HG03460 (cell line): ENCODE data around the gene MUCL3.
"Not testable (repeated sequence)": the region's sequence is repeated elsewhere in the genome, so short reads cannot be mapped to it uniquely, and the experiment has no call there.

Experiments used
- ATAC-seq: cut with Tn5 transposase; IDR thresholded peaks from one replicate; pipeline ENCODE4 v1.9.1; 2021; ENCODE audit not compliant: unreplicated experiment

MUCL3 gene

DNA sequence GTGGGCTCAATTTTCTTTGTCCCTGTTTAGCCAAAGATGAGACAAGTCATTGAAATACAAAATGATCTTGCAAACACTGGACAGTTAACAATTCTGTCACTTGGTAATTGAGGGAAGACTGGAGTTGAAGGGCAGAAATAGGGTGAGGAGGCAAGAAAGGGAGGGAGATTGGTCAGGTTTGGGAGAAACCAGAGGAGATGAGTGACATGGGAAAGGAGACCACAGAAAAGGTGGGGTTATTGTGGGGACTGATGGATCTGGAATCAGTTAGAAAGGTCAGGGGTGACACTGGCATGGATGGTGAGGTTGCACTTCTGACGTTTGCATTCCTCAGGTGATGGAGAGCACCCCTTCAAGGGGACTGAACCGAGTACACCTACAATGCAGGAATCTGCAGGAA is 32.1 kb upstream of the MUCL3 start:
- ATAC-seq: no peak

DNA sequence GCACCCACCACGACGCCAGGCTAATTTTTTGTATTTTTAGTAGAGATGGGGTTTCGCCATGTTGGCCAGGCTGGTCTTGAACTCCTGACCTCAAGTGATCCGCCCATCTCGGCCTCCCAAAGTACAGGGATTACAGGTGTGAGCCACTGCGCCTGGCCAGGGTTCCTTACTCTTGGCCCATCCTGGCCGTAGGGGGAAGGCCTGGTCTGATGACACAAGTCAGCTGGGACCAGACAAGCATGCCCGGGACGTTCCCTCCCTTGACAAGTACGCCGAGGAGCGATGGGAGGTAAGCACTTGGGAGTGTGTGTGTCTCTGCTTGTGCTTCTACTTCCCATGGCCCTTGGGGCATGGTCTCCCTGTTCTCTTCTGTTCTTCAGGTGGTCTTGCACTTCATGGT is 30.3 kb upstream of the MUCL3 start:
- not testable (repeated sequence) for ATAC-seq

DNA sequence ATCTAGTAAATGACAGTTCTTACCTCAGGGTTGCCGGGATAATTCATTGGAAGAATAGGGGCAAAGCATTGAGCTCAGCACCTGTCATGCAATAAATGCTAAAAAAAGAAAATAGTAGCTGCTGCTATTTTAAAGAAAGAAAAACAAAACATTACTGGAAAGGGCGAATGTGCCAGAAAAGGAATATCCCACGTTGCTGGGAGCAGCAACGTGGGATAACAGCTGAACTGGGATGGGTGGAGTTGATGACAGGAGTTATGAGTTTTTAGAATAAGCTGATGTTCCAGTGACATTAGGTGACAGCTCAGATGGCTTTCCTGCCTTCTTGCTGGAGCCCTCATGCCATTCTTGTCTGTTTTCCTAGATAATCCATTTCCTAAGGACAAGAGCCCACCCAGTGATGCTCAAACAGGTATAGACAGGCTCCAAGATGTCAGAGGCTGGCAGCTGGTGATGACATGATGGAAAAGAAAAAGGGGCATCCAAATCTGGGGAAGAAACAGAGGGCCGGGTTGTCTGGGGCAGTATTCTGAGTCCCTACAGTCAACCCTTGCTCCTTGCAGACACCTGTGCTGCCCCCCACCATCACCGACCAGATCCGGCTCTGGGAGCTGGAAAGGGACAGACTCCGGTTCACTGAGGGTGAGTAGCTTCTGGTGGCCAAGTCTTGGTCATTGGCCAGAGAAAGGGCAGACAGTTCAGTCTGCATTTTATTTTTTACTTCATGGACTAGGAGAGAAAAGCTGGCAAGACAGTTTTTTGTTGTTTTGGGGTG is 27.8 kb upstream of the MUCL3 start:
- ATAC-seq: no peak

DNA sequence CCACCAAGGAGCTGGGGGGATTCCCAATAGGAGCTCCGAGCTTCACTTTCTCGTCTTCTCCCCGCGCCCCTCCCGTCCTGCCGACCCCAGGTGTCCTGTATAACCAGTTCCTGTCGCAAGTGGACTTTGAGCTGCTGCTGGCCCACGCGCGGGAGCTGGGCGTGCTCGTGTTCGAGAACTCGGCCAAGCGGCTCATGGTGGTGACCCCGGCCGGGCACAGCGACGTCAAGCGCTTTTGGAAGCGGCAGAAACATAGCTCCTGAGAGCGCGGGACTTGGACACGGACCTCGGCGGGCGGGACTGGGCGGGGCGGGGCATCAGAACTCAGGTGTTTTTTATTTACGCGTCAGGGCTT is 27.1 kb upstream of the MUCL3 start:
- ATAC-seq: no peak

DNA sequence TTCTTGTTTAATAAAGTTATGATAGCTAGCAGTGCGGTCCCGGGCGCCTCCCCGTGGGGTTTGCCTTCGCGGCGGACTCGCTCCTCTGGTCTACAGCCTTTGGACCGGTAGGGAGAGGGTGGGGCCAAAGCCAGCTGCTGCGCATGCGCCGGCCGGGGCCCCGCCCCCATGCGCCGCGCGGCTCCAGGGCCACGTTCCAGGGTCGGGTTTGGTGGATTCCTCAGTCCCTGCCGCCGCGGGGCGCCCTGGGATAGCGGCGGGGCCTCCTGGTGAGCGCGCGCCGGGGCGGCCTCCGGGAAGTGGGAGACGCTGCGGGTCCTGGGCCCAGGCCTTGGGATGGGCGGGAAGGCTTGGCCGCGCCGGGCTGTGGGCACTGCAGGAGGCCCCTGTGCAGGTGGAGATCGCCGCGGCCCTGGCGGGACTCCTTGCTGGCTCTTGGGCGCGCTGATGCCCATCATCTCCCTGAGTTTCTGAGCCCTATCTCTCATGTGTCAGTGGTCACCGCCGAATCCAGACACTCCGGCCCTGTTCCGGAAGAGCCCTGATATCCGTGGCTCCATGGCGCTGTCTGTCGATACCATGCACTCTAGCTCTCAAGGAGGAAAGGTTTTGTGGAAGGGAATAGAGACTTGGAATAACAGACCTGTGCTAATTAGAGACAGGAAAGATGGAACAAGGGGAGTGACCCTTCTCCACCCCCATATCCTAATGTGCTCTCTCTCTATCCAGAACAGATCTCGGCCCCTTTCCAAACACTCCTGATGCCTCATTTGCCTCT is 26.5 kb upstream of the MUCL3 start, which contains the start of gene VARS2:
Gene VARS2, plus strand, starts transcription at position 163 of the 778 bp plus-strand sequence. Its CDS starts 599 bp downstream, at position 762.
- peak; percentile 72 for ATAC-seq

DNA sequence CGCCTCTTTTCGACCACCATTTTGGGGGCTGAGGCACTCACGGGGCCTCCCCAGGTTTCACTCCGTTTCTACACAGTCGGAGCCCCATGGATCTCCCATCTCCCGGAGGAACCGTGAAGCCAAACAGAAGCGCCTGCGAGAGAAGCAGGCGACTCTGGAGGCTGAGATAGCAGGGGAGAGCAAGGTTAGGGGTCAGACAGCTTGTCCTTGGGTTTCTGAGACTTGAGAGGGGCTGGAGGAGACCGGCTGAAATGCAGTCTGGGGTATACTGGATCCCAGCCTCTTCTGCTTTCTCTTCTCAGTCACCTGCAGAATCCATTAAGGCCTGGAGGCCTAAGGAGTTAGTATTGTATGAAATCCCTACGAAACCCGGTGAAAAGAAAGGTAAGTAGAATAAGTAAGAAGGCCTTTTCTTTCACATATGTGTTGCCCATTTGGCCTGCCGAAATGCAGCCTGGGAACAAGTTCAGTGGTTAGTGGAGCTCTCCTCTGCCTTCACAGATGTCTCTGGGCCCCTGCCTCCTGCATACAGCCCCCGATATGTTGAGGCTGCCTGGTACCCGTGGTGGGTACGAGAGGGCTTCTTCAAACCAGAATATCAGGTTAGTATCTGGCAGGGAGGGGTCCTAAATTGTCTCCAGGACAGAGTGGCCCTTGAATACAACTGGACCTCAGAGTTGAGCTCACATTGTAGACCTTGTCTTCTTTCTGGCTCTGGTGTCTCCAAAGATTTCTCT is 25.8 kb upstream of the MUCL3 start:
- ATAC-seq: no peak

DNA sequence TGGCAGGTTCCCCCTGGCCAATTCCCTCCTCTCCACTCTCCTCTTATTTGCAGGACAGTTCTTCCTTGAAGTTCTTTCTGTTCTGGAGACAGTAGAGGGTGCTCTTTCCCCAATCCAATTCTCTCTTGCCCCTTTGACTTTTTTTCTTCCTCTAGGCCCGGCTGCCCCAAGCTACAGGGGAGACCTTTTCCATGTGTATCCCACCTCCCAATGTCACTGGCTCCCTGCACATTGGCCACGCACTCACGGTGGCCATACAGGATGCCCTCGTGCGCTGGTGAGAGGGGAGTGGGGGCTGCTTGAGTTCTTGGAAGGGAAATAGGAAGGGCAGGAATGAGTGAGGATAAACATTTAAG is 25.2 kb upstream of the MUCL3 start:
- no peak for ATAC-seq

DNA sequence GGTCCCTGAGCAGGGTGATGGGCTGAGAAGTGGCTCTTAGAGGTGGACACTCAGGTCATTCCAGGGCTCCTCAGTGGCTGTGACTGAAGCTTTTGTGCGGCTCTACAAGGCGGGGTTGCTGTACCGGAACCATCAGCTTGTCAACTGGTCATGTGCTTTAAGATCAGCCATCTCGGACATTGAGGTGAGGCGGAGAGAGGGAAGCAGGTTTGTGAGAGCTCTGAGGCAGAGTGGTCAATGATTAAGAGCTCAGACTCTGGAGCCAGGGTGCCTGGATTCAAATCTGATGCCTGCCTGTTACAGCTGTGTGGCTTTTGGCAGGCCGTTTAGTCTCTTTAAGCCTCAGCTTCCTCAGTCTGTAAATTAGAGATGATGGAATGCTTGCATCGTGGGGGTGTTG is 23.7 kb upstream of the MUCL3 start:
- no peak for ATAC-seq

DNA sequence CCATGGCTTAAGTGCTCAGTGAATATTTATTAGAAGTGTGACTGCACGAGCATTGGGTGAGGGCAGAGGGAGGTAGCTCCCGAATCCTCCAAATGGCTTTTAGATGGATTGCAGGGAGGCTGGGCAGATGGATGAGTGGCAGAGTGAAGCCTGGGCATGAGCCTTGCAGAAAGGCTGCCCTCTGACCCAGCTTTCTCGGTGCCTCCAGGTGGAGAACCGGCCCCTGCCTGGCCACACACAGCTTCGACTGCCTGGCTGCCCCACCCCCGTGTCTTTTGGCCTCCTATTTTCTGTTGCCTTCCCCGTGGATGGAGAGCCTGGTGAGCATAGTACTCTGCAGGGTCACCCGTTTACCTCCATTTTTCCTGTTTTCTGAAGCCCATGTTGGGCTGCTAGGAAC is 23.3 kb upstream of the MUCL3 start:
- no peak for ATAC-seq

DNA sequence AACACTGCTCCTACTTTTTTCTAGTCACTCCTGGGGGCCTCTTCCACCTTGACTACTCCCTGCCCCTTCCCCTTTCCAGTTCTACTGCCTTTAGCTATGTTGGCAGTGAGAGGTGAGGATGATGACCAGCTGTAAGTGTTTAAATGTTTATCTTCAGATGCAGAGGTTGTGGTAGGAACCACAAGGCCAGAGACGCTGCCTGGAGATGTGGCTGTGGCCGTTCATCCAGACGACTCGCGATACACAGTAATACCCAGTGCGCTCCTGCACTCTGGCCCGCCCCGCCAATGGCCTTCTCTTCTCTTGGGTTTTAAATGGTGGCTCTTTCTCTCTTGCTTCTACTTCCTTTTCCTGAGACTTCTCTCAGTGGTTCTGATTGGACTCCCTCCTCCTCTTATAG is 22.1 kb upstream of the MUCL3 start:
- ATAC-seq: no peak

DNA sequence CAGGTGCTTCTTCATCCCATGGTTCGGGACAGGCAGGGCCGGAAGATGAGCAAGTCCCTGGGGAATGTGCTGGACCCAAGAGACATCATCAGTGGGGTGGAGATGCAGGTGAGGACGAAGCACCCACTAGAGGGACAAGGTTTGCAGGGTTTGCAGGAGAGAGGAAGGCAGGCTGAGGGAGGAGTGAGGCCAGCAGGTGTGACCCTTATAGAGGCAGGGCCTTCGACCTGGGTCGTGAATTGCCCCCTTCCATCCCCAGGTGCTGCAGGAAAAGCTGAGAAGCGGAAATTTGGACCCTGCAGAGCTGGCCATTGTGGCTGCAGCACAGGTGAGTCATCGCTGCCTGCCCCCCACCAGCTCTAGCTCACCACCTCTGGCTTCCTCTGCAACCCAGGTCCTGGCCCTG is 18.3 kb upstream of the MUCL3 start:
- ATAC-seq: no peak

DNA sequence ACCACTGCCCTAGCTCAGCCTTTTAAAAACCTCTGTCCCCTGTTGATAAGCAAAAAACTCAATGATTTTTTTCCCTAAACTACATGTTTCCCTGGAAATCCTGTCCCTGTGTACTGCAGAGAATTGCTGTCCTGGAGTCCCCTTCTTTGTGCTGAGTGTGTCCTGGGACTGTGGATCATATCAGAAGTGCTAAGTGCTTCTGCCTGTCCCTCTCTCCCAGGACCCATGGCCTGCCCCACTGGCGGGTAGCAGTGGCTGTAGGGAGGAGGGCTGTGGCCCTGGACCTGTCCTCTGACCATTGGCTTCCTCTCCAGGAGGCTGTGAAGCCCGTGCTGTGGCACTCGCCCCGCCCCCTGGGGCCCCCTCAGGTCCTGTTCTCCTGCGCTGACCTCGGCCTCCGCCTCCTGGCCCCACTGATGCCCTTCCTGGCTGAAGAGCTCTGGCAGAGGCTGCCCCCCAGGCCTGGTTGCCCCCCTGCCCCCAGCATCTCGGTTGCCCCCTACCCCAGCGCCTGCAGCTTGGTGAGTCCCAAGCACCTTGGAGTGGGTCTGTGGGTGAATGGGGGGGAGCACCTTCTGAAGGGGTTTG is 16.6 kb upstream of the MUCL3 start:
- not testable (repeated sequence) for ATAC-seq

DNA sequence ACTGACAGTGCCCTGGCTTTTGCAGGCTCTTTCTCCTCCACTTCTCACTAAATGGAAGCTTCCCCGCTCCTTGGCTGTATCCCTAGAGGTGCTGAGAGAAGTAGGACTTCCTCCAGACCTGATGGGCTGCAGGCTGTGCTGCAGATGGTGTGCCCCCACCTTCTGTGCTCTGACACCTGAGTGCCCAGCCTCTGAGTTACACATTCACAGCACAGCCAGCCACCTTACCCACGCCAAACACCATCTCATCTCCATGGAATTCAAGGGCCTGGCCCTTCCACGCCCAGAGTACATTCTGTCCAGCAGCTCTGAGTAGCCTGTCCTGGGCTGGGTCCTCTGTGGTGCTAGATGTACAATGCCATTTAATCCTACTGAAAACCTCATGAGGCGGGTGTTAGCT is 14.1 kb upstream of the MUCL3 start:
- no peak for ATAC-seq

DNA sequence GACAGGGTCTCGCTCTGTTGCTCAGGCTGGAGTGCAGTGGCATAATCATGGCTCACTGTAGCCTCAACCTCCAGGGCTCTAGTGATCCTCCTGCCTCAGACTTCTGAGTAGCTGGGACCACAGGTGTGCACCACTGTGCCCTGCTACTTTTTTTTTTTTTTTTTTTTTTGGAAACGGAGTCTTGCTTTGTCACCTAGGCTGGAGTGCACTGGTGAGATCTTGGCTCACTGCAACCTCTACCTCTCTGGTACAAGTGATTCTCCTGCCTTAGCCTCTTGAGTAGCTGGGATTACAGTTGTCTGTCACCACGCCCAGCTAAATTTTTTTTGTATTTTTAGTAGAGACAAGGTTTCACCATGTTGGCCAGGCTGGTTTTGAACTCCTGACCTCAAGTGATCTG is 13.7 kb upstream of the MUCL3 start:
- ATAC-seq: not testable (repeated sequence)

DNA sequence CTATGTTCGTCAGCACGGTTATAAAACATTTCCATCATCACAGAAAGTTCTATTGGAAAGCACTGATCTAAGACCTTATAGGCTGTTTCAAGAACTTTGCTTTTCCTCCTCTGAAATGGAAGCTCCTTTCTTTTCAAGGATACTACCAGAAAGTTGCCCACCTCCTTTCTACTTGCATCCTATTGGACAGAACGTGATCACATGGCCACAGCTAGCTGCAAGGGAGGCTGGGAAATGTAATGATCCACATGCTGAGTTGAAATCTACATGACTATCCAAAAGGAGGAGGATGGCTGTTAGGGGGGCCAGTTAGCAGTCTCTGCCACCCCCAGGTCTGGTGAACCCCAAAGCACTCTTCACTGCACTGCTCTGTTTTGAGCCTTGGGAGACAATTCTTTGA is 12.1 kb upstream of the MUCL3 start:
- ATAC-seq: no peak

DNA sequence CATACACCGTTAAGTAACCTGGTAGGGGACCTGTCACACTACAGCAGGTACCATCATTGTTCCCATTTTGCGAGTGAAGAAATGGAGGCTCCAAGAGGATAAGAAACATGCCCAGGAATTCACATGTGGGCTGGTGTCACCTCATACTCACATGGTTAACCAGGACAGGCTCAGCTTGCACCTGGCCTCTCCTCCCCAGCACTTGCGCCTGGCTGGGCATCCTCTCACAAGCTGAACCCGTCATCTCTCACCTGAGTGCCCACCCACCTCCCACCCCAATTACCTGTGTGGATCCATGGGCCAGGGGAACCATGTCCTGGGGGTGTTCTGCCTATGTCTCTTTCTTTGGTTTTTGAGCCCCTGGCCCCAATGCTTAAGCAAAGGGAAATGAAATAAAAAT is 10.3 kb upstream of the MUCL3 start:
- ATAC-seq: no peak

DNA sequence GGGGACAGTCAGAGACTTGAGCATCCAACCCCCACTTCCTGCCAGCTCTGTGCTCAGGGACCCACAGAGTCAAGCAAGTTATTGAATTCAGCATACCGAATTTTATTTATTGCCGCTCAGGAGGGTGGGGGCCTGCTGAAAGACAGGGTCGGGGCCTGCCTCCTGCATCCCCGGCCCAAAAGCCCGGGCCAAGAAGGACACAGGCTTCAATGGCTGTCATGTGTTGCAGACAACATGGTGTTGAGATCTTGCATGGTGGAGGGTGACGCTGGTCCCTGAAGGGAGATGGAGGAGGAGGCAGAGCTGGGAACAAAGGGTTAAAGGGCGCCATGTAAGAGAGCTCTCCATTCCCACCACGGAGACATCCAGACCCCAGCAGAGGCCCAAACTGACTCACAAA is 9.5 kb upstream of the MUCL3 start:
- ATAC-seq: no peak

DNA sequence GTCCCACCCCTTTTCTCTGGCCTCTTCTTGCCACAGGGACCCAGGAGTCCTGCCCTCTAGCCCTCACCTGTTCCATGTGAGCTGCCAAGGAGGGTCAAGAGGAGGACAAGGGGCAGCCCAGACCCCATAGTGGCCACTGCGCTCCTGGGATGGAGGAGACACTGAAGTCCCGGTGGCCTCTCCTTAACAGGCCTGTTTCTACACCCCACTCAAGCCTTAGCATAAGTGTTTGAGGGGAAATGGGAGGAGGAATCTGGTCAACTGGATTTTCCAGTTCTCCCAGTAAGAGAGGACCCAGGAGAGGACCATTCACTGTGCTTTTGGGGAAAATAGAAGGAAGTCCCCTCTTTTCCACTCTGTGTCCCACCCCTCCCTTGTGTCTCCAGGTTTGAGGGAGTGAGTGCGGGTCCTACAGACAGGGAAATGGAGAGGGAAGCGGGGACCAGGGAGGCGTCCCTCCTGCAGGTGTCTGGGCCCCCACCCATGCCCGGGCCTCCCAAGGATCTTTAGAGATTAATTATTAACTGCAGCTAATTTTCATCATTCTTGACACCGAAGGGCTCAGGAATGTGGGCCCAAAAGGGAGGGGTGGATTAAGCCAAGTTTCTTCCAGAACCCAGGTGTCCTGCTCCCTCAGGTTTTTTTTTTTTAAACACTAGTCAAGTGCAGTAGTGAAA is 8.7 kb upstream of the MUCL3 start, which contains the start of gene SFTA2:
Gene SFTA2, minus strand, starts transcription at position 202 of the 677 bp plus-strand sequence. Its CDS starts 74 bp downstream, at position 128.
- no peak for ATAC-seq

DNA sequence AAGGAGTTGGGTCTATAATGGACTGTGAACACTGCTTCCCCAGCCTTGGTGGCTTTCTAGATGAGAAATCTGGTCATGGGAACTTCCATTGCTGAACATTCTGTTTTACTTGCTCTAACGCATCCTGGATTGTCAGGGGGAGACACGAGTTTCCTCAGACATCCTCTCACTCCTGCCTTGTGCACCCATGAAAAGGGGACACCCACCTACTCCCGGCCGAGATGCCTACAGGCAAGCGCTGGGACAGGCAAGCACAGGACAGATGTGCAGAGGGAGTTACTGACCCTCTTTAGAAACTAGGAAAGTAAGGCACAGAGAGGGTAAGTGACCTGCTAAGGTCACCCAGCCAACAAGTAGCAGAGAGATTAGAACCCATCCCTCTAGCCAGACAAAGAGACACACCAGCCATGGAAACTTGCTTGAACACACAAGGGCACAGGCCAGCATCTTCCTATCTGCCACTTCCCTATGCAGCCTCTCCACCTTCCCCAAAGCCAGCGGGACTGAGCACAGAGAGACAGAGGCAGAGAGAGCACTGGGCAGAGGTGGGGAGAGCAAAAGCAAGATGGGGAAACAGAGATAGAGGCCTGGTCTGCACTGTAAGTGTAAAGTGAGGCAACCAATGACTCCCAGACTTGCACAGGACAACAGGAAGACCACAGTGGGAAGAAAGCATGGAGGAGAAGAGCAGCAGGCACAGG is 8.0 kb upstream of the MUCL3 start:
- ATAC-seq: no peak

DNA sequence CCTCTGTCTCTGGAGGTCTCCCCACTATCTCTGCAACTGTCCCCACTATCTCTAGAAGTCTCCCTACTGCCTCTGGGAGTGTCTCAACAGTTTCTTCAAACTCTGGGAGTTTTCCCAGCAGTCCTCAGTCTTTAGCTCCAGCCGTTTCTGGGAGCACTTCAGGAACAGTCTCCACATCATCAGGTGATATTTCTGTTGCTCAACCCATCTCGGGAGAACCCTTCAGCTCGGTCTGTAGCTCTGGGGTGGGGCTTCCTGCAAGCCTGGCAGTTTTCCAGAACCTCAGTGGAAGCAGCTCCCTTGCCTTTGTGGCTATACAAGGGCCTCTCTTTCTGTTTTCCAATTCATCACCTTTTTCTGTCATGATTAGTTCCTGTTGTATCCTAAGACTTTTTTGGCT is 5.8 kb upstream of the MUCL3 start:
- no peak for ATAC-seq
